Cardiac muscle cell (in vitro differentiated cells and primary cell): ENCODE results near the gene LUZP2. TPM values are rescaled to one million over a fixed set of nuclear protein-coding genes. Genes with fewer than 3 reads are reported as not detected.
A peak's percentile ranks its signal among the peaks of the same experiment; 100 is the strongest.

Experiments used
- DNase-seq, 2 donors: peaks; one replicate each; pipeline versions ENCODE4 v3.0.0 to v3.0.0-alpha.2; 2010 to 2017; ENCODE audit warnings: low read depth in 1 of 2, low spot score in 1 of 2
- H3K27ac ChIP-seq: fragments of 200-600 bp; sonication (generic); 2 replicates; pipeline ENCODE4 v1.5.1; 2016
- H3K27me3 ChIP-seq: fragments of 200-600 bp; sonication (generic); 2 replicates; pipeline ENCODE4 v1.6.0; 2016; ENCODE audit warnings: control low read depth
- H3K36me3 ChIP-seq: fragments of 200-600 bp; sonication (generic); 2 replicates; pipeline ENCODE4 v1.5.1; 2016; ENCODE audit warnings: control low read depth
- H3K4me1 ChIP-seq: fragments of 200-600 bp; sonication (generic); 2 replicates; pipeline ENCODE4 v1.8.1; 2017; ENCODE audit warnings: low read depth, mild to moderate bottlenecking, mixed run types
- H3K4me3 ChIP-seq: fragments of 200-600 bp; sonication (generic); 2 replicates; pipeline ENCODE4 v1.5.1; 2016; ENCODE audit warnings: mild to moderate bottlenecking
- H3K9me3 ChIP-seq: fragments of 200-600 bp; sonication (generic); 2 replicates; pipeline ENCODE4 v1.5.1; 2017; ENCODE audit warnings: low read depth, mild to moderate bottlenecking, control low read depth
- CTCF ChIP-seq: IDR thresholded peaks from 2 replicates; pipeline ENCODE4 v1.5.1; 2012; ENCODE audit warnings: low read depth, mild to moderate bottlenecking, low read length
- polyA plus RNA-seq: library from polyadenylated mRNA; unstranded; fragments of >200 nt; fragmentation: Nextera tagmentation; extraction: Ambion mirVana; gene quantifications from 2 replicates; pipeline ENCODE4 v1.2.1, GENCODE V29; 2016
- total RNA-seq: library from RNA; depleted of rRNA; stranded (reverse); fragments of >200 nt; gene quantifications from 2 replicates; pipeline ENCODE4 v1.2.3, GENCODE V29; 2016

LUZP2 gene
- total and polyA plus RNA-seq, 2 experiments from 2014 or later, result not detected

- no peak for TF ChIP-seq CTCF
- Histone ChIP-seq H3K27me3 (no peaks in the 10 kb centered on the region), H3K4me3 (no peak overlapping the region), H3K27ac (no peak overlapping the region), H3K36me3 (no peaks in the 10 kb centered on the region), H3K4me1 (no peaks in the 10 kb centered on the region), H3K9me3 (no peaks in the 10 kb centered on the region)
- no peak for DNase-seq
Measured at GRCh38 chr11:24755260-24755839, 258.5 kb downstream of the LUZP2 start.

GRCh38 chr11:24759742-24760141 is 262.9 kb downstream of the LUZP2 start:
- no peaks in the 10 kb centered on the region for H3K36me3 ChIP-seq
- H3K4me1 ChIP-seq, result no peaks in the 10 kb centered on the region
- no peaks in the 10 kb centered on the region for H3K9me3 ChIP-seq
- H3K4me3 ChIP-seq, result no peak overlapping the region
- TF ChIP-seq CTCF, result no peak
- no peak overlapping the region for H3K27ac ChIP-seq
- H3K27me3 ChIP-seq, result no peaks in the 10 kb centered on the region
- no peak for DNase-seq

GRCh38 chr11:24760681-24761080 is 263.8 kb downstream of the LUZP2 start:
- H3K36me3 ChIP-seq, result no peaks in the 10 kb centered on the region
- peak in 1 of 2 donors; percentile 4 for DNase-seq
- no peak overlapping the region for H3K27ac ChIP-seq
- H3K27me3 ChIP-seq, result no peaks in the 10 kb centered on the region
- H3K9me3 ChIP-seq, result no peaks in the 10 kb centered on the region
- no peaks in the 10 kb centered on the region for H3K4me1 ChIP-seq
- TF ChIP-seq CTCF, result no peak
- H3K4me3 ChIP-seq, result no peak overlapping the region

GRCh38 chr11:24762076-24762475 is 265.2 kb downstream of the LUZP2 start:
- H3K9me3 ChIP-seq, result no peaks in the 10 kb centered on the region
- no peak for DNase-seq
- H3K27me3 ChIP-seq, result no peaks in the 10 kb centered on the region
- H3K27ac ChIP-seq, result no peak overlapping the region
- no peaks in the 10 kb centered on the region for H3K36me3 ChIP-seq
- H3K4me3 ChIP-seq, result no peak overlapping the region
- H3K4me1 ChIP-seq, result no peaks in the 10 kb centered on the region
- TF ChIP-seq CTCF, result no peak

GRCh38 chr11:24767411-24767810 is 270.6 kb downstream of the LUZP2 start:
- no peaks in the 10 kb centered on the region for H3K4me1 ChIP-seq
- H3K9me3 ChIP-seq, result no peaks in the 10 kb centered on the region
- H3K27me3 ChIP-seq, result no peaks in the 10 kb centered on the region
- no peak for DNase-seq
- no peak overlapping the region for H3K27ac ChIP-seq
- H3K4me3 ChIP-seq, result no peak overlapping the region
- no peaks in the 10 kb centered on the region for H3K36me3 ChIP-seq
- no peak for TF ChIP-seq CTCF
